ENCODE data around the gene CYP2R1. TPM values are rescaled to one million over a fixed set of nuclear protein-coding genes. Genes with fewer than 3 reads are reported as not detected.

CYP2R1 gene
- total and polyA plus RNA-seq, 2 of the 13 experiments (the other 11 are each of a cell fraction or from before 2014, with no cell fraction given) = 0.59 to 0.60 TPM

GRCh38 chr11:14907411-14908213, 15.6 kb upstream of the CYP2R1 start (continued):
- TF ChIP-seq ZNF710 (CRISPR knock-in tag; IDR thresholded peaks at IDR 0.05; ENCODE audit: borderline replicate concordance) (no peak), ZBTB40 (IDR thresholded peaks at IDR 0.05) (no peak), ZBTB40 (CRISPR knock-in tag; IDR thresholded peaks at IDR 0.05) (no peak), THYN1 (CRISPR knock-in tag; IDR thresholded peaks at IDR 0.05; ENCODE audit: borderline replicate concordance, low read depth) (no peak), KMT2A (CRISPR knock-in tag; IDR thresholded peaks at IDR 0.05) (no peak), RBFOX2 (IDR thresholded peaks at IDR 0.05; ENCODE audit: low read depth, low read length) (no peak), TEAD3 (CRISPR knock-in tag; optimal IDR thresholded peaks at IDR 0.05; ENCODE audit: borderline replicate concordance) (peak; percentile 53), CENPT (CRISPR knock-in tag; IDR thresholded peaks at IDR 0.05; ENCODE audit: low read depth) (no peak), YEATS4 (CRISPR knock-in tag; IDR thresholded peaks at IDR 0.05; ENCODE audit: borderline replicate concordance) (0 out of 2 replicates have a peak, but pooled peaks have one; percentile 36), ARID5B (CRISPR knock-in tag; IDR thresholded peaks at IDR 0.05) (peak; percentile 41; the same call in 1 of the 2 replicates)

All from HepG2 (cell line).